Measurements from ENCODE around the gene PTPRN2.
A peak's percentile ranks its signal among the peaks of the same experiment; 100 is the strongest.

The PTPRN2 gene

DNA sequence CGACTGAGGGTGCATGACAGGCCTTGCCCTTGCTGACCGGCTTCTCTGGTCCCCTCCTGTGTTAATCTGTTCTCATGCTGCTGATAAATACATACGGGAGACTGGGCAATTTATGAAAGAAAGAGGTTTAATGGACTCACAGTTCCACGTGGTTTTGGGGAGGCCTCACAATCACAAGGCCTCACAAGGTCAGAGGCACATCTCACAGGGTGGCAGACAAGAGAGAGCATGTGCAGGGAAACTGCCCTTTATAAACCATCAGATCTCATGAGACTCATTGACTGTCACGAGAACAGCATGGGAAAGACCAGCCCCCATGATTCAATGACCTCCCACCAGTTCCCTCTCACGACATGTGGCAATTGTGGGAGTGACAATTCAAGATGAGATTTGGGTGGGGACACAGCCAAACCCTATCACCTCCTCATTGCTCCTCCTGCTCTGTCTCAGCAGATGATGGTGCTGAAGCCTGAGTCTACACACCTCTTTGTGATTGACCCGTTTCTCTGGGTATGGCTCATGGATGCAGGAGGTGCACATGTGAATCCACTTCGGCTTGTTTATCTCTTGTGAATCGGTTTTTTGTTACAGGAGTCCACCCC, 703.1 kb downstream of the PTPRN2 start:
- DNase-seq (ENCODE audit: low read depth in 2 of 2, low spot score in 1 of 2): no peak

DNA sequence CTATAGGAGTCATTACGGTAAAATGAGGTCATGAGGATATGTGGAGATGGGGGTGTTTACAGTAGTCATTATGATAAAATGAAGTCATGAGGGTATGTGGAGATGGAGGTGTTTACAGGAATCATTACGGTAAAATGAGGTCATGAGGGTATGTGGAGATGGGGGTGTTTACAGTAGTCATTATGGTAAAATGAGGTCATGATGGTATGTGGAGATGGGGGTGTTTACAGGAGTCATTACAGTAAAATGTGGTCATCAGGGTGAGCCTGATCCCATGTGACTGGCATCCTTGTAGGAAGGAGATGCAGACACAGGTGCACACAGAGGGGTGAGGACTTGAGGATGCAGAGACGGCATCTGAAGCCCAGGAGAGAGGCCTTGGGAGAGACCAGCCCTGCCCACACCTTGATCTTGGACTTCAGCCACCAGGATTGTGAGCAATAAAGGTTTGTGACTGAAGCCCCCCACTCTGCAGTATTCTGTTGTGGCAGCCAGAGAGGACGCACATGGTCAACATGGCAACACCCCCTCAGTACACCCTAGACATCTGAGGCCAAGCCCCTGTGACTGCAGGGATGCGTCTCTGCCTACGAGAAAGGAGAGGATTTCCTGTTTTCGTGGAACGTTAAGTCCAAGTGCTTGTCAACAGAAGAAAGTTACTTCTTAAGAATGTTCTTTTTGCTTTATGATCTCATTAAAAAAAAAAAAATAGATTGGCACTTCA, 706.4 kb downstream of the PTPRN2 start:
- no peak for DNase-seq (ENCODE audit: low read depth in 2 of 2, low spot score in 1 of 2)

DNA sequence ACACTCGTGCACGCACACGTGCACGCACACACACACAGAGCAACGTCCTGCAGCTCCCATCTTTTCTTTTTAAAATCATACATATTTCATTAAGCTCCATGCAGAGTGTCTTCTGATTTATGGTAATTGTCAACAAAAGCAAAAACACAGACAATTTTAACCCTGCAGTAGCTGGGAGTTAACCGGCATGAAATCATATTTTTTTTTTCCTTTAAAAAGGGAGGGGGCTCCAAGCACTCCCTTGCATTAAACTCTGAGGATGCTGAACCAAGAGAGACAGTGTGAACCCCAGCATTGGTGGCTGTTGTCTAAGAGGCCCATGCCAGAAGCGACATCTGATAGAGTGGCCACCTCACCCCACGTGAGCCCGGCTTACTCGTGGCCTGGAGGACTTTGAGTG, 708.2 kb downstream of the PTPRN2 start:
- DNase-seq (ENCODE audit: low read depth in 2 of 2, low spot score in 1 of 2): no peak

DNA sequence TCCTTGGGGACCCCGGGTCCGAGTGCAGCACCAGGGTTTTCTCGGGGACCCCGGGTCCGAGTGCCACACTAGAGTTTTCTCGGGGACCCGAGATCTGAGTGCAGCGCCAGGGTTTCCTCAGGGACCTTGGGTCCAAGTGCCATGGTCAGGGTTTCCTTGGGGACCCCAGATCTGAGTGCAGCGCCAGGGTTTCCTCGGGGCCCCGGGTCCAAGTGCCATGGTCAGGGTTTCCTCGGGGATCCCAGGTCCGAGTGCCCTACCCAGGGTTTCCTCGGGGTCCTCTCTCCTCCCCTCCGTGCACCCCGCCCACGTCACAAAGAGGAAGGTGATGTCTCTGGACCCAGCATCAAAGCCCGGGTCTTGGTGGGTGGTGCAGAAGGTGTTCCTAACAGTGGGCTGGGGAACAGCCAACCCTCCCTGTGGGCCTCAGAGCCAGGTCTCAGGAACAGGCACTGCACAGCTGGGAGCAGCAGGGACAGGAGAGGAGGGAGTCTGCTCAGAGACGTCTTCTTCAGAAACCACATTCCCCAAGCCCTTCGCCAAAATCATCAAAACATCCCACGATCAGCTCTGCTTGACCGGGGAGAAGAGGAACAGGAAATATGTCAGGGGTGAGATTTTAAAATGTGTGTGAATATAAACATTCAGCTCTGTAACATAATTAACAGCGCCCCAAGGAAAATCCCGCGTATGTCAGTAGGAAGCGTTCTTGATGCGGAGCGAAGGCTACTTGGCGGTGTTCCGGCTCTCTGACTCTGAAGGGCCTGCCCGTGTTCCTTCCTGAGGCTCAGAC, 710.1 kb downstream of the PTPRN2 start:
- DNase-seq (ENCODE audit: low read depth in 2 of 2, low spot score in 1 of 2): no peak

DNA sequence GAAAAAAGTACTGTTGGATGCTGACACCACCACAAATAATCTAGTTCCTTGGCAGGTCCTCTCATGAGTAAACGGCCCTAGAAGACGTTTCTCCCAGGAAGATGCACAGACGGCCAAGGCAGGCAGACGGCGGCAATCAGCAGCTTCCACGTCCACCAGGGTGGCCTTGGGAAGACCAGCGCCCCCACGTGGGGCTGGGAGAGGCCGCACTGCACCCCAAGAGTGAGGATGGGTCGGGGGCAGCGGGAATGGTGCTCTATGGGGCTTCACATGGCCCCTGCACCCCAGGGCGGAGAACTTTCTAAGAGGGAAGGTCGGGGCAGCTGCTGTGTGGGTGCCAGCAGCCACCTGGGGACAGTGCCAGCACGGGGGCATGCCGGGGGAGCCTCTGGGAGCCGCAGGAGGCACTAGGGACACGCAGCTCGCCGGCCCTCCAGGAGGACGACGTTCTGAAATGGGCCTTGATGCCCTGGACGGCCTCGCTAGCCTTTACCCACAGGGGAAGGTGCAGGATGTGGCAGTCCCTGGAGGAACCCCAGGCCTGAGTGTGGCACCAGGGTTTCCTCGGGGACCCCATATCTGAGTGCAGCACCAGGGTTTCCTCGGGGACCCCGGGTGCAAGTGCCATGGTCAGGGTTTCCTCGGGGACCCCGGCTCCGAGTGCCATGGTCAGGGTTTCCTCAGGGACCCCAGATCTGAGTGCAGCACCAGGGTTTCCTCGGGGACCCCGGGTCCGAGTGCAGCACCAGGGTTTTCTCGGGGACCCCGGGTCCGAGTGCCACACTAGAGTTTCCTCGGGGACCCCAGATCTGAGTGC, 710.9 kb downstream of the PTPRN2 start:
- DNase-seq (ENCODE audit: low read depth in 2 of 2, low spot score in 1 of 2): no peak

DNA sequence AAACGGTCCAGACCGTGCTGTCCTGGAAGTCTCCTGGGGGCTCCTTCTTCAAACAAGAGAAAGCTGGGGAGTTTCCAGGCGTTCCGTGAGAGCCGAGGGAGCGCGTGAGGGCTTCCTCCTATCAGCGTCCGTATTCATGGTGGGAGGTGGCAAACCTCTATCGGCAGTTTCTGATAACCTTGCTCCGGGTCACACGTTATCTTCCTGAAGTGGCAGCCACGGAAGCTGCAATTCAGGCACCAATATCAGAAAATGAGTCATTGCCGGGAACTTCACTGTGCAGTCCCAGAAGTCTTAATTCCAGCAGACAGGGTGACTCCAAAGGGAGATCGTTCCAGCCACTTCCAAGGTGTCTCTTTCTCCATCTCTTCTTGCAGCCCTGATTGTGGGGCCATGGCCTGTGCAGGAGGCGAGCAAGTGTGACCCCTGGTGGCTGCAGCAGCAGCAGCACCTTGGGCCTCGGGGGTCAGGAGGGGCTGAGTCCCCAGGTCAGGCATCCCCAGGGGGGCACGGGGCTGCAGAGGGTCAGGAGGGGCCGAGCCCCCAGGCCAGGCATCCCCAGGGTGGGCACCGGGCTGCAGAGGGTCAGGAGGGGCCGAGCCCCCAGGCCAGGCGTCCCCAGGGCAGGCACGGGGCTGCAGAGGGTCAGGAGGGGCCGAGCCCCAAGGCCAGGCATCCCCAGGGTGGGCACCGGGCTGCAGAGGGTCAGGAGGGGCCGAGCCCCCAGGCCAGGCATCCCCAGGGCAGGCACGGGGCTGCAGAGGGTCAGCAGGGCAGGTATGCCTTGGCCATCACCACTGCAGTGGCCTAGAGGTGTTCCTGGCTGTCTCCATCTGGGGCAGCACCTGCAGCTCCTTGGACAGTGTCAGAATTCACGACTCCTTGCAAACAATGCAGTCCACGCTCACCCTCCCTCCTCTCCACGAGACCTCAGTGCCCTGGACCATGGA, 712.1 kb downstream of the PTPRN2 start:
- peak in 1 of 2 donors; percentile 4 for DNase-seq (ENCODE audit: low read depth in 2 of 2, low spot score in 1 of 2)

DNA sequence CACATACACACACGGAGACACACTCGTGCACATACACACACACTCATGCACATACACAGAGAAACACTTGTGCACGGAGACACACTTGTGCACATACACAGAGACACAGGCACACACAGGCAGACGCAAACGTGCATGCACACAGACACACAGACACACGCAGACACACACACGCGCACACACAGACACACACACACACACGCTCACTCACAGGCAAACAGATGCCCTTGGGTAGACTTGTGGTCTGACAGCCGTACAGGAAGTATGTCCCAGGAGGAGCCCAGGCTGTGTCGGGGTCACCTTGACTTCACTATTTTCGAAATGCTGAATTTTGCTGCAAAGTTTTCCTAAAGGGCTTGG, 712.8 kb downstream of the PTPRN2 start:
- no peak for DNase-seq (ENCODE audit: low read depth in 2 of 2, low spot score in 1 of 2)

DNA sequence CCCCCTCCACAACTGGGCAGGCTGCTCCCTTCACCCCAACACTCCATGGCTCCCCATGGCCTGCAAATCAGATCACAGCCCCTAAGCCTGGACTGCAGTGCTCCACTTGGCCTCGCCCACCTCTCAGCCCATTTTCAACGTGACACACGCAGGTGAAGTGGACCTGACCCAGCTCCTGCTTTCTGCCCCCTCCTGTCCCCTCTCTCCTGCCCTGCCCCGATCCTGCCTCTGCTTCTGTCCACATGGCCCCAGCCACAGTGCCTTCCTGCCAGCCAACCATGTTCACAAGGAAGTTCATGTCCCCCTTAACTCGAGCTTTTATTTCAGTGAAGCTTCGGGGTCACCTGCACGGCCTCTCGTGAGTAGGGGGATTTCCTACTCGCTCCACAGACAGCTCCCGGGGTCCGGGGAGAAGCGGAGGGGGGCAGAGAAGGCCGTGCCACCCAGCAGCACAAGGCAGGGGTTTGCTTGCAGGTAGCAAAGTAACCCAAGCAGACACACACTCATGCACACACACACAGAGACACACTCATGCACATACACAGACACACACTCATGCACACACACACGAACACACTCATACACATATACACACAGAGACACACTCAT, 713.3 kb downstream of the PTPRN2 start:
- DNase-seq (ENCODE audit: low read depth in 2 of 2, low spot score in 1 of 2): no peak

DNA sequence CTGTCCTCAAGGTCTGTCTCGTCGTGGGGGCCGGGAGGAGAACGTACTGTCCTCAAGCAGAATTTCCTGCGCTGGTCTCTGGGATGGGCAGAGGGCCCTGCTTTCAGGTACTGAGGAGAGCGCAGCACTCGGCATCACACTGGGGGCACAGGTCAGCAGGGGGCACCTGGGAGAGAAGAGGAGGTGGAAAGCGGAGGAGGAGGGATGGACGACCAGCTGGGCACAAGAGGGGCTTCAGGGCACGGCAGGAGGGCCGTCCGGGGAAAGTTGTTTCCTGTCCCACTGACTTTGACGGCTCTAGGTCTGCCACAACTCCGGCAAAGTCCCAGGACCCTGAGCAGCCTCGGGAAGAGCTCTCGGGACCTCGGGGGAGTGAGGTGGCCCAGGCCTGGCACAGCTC, 714.0 kb downstream of the PTPRN2 start:
- DNase-seq (ENCODE audit: low read depth in 2 of 2, low spot score in 1 of 2): no peak

DNA sequence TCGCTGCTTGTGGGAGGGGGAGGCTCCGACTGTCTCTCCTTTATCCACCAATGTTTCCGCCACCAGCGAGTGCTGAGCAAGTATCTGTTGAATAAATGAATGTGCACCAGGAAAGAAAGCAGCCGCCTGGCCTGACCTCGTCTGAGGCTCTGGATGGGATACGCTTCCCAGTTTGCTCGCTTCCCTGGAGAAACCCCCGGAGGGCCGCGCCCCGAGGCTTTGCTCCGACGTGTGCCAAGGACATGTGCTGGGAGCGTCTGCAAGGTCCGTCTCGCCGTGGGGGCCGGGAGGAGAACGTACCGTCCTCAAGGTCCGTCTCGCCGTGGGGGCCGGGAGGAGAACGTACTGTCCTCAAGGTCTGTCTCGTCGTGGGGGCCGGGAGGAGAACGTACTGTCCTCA, 714.4 kb downstream of the PTPRN2 start:
- DNase-seq (ENCODE audit: low read depth in 2 of 2, low spot score in 1 of 2): no peak

DNA sequence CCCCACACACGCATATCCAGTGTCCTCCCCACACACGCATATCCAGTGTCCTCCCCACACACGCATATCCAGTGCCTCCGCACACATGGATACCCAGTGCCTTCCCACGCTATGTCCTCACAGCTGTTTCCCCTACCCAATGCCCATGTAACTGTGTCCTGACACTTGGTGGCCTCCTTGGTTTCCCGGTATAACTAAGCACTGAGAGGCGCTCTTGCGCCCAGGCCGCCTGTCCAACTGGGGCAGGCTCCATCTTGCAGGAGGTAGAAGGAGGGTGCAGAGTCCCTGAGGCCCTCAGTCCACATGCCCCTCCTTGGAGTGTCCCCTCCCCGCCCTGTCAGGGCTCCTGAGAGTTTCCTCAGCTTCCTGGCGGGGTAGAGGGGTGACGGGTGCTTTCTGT, 715.2 kb downstream of the PTPRN2 start:
- DNase-seq (ENCODE audit: low read depth in 2 of 2, low spot score in 1 of 2): no peak

DNA sequence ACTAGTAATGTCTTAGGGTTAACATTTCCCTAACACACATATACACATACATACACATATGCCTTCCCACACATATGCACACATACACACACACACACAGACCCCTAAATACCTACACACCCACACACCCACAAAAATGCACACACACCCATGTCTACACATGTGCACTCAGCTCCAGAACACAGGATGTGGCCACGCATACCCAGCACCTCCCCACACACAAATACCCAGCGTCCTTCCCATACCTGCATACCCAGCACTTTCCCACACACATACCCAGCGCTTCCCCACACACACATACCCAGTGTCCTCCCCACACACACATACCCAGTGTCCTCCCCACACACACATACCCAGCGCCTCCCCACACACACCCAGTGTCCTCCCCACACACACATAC, 715.9 kb downstream of the PTPRN2 start:
- DNase-seq (ENCODE audit: low read depth in 2 of 2, low spot score in 1 of 2): no peak

DNA sequence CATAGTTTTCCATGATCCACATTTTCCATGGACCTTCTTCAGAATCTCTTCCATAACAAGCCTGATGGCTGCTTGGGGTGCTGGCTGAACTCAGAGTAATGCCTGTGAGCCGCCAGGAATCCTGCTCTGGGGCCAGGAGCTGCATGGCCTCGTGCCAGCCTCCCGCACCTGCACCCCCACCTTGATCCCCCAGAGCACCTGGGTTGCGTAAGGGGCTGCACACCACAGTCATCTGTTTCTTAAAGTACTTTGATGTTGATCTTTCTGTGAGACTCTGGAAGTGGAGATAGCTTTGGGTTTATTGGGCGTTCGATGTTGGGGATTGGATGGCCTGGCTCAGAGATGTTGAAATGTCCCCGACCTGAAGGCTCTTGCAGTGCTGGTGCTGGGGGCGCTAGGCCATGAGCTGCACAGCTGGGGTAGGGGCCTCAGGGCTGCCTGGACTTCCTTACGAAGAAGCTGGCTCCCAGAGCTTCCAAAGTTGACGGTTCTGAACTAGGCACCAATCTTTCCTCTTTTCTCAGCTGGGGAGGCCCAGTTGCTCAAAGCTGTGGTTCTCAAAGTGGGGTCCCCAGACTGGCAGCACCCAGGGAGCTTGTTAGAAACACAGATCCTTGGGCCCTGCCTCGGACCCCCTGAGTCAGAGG, 716.9 kb downstream of the PTPRN2 start:
- no peak for DNase-seq (ENCODE audit: low read depth in 2 of 2, low spot score in 1 of 2)

DNA sequence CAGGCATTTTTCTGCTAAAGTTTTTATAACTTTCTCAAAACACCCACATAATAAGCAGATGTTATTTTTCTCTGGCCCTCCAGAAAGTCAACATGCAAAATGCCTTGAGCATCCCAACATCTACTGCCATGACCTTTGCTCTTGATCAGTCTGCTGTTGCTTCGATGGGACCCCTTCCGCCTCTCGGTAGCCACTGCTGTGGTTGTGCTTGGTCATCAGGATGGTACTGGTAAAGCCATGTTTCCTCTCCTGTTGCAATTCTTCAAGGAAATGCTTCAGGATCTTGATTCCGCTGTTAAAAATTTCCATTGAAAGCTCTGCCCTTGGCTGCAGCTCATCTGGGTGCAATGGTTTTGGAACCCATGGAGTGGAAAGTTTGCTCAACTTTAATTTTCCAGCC, 717.8 kb downstream of the PTPRN2 start:
- no peak for DNase-seq (ENCODE audit: low read depth in 2 of 2, low spot score in 1 of 2)

DNA sequence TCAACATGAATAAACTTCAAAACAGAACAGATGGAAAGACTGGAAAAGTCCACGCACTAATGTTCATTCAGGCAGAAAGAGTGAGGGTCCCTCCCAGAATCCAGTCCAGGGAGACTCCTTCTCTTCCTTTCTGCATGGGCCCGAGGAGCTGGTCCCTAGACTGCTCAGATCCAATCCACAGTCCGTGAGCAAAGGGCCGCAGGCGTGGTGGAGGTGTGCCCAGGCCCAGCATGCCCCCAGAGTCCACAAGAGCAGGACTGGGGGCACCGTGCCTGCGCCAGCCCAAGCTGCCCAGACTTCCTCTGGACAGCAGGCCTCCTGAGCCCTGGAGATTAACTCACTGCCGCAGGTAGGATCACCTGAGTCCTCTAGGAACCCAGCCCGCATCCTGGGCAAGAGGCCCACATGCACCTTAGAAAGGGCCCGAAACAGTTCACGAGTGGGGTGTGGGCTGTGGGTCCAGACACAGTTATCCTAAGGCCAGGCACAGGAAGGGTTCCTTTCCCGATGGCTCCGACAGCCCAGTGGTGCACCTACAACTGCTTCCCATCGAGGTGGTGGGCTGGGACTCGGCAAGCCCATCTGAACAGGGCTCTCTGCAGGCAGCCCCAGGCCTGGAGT, 719.8 kb downstream of the PTPRN2 start:
- DNase-seq (ENCODE audit: low read depth in 2 of 2, low spot score in 1 of 2): no peak

DNA sequence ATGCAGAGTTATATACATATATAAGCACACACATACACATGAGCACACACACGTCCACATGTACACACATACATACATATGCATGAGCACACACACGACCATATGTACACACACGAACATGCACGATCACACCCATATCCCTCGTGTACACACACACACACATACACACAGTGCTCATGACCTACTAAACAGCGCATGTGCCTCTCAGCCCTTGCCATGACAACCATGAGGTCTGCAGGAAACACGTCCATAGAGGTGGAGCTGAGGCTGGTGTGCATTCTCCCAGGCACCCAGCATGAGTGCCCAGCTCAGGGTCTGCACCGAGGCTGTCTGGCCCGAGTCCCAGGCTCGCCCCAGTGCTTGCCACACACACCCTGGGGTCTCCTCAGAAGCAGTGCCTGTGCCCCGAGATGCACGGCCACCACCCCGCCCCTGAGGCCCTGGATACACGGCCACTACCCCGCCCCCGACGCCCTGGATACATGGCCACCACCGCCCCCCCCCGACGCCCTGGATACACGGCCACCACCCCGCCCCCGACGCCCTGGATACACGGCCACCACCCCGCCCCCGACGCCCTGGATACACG, 721.2 kb downstream of the PTPRN2 start:
- no peak for DNase-seq (ENCODE audit: low read depth in 2 of 2, low spot score in 1 of 2)

DNA sequence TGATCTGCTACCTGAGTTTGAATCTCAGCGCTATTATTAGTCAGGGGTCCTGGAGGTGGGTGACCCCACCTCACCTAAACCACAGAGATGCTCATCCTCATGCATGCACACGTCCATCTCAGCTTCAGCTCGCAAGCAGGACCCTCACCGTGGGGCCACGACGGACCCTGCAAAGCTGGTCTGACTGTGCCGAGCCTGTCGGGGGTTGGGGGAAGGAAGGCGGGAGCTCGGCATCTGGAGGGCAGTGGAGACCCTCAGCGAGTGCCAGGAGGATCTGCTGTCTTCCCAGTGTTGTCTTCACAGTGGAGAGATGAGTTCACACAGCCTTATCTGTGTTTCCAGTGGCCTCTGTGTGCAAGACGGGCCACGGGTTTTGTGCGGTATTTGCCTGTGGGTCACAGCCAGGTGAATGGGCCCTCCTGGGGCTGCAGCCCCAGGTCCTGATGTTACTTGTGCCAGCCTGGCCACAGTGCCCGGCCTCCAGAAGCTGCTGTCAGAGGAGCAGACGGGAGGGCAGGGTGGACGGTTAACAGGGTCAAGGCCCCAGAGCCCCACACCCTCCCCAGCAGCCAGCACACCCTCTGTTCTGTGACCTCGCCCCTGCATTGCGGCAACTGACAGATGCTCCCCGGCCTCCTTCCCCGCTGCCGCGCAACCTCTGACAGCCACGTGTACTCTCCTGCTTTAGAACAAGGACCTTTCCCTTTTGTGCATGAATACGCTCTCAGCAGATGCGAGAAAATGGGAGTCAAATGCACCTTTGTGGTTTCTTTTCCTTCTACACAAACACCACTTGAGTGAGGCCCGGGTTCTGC, 722.1 kb downstream of the PTPRN2 start:
- DNase-seq (ENCODE audit: low read depth in 2 of 2, low spot score in 1 of 2): no peak

DNA sequence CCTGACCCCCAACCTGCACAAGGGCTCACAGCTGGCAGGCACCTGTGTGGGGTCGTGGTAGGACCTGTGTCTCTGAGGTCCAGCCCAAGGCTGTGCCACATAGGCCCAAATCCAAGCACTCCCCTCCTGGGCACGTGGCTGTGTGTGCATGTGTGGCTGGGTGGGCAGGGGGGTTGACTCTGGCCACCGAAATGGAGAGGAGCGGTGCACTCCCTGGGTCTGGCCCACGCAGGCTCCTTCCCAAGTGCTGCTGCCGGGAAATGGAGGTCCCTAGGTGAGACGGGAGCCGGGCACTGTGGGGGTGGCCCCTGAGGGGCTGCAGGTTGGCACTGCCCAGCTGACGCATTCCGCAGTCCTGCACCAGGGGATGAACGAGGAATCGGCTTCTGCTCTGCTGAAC, 722.7 kb downstream of the PTPRN2 start:
- DNase-seq (ENCODE audit: low read depth in 2 of 2, low spot score in 1 of 2): no peak

Data from stimulated activated CD8-positive, alpha-beta memory T cell treated with anti-CD3 and anti-CD28 coated beads, Interleukin-4, amount 100 ng/mL, for 4 hours (primary cell).